ENCODE data around the gene EFNA5.

The EFNA5 gene

DNA sequence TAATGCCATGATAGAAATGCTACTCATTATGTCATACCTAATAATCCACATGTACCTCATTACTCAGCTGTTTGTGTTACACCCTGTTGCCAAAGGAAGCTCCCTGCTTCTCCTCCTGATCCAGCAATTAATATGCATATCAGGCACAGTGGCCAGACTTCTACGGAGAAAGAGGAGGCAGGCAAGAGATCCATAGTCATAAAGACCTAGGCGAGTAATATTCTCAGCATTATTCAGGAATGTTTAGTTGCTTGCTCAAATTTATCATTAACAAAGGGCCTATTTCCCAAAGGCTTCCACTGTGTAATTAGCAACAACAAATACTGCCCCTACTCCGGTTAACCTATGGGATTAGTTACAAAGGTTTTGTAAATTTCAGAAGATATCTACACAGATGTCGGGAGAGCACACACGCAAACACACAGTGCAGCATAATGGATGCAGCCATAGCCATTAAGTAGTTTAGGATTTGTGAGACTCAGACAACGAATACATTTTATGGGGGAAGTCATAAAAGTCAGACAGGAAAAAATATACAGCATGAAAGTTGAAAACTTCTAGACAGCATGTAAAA lies 192.6 kb downstream of the EFNA5 start:
- DNase-seq: no peak

DNA sequence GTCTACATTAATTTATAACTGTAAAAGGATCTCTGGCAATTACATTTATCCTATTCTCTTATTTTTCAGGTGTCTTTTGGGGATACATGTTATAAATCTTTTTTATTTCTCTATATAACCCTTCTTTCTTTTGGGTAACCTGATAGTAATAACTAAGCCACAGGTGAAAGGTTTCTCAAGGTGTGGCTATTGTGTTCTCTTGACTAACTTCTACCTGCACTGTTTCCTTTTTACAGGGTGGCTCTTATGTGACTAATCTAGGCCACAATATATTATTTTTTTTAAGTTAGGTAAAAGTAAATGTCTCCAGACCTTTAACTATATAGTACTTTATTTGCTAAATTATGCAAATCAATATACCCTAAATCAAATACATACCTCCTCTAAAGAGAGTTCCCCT lies 193.2 kb downstream of the EFNA5 start:
- DNase-seq: no peak

DNA sequence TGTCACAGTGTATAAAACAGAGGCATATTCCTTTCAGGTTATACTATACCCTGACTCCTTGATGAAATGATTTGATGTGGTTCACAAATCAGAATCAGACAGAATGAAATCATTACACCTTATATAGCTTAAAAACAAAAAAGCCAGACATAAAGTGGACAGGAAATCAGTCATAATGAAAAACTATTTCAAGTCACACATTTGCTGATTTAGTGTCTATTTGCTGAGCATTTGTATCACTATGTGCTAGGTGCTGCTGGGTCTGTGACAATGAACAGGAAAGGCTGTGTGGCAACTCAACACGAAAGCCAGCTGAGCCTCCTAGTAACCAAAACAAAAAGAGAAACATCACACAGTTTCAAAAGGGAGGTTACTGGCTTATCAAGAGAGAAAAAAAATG lies 194.0 kb downstream of the EFNA5 start:
- DNase-seq: no peak

DNA sequence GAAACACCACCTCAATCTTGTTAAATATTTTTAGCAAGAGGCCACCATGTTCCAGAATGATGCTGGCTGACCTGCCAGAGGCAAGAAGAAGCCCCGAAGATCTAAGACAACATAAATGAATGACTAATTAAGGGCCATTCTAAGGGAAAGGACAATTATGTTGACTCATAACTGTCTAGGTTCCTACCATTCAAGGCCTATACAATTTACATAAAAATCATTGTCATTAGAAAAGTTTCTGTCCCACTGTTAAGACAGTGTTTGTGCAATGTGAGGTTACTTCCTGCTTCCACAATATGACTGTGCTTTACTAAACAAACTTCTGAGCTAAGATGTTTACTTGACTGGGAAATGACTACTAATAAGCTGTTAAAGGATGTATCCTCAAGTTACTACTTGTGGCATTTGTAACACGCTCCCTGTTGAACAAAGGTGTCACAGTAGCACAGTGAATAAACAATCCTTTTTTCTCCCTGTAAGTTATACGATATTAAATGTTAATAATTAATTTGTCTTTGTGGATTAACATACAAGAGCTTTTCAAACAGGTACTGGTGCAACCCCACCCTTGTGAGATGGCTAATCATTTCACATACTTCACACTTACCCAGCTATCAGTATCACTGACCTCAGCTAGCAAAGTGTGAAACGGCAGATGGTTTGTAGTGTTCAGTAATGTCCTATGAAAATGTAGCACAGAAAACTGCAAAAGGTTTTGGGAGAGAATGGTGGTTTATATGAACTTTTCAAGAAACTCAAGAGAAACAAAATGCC lies 195.8 kb downstream of the EFNA5 start:
- DNase-seq: no peak

DNA sequence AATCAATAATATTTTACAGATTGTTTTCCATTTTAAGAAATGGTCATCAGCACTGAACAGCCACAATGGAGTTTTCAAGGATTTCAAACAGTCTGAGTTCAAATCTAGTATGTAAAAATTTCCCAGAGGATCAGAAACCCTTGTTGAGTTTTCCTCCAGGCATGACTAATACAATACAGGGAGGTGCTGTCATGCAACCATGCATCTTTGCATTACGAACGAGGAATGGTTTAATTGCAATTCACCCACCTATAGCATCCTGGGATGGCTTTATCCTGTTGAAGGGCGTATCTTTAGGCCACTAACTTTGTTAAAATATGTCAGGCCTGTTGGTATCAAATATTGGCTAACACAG lies 196.4 kb downstream of the EFNA5 start:
- DNase-seq: no peak

DNA sequence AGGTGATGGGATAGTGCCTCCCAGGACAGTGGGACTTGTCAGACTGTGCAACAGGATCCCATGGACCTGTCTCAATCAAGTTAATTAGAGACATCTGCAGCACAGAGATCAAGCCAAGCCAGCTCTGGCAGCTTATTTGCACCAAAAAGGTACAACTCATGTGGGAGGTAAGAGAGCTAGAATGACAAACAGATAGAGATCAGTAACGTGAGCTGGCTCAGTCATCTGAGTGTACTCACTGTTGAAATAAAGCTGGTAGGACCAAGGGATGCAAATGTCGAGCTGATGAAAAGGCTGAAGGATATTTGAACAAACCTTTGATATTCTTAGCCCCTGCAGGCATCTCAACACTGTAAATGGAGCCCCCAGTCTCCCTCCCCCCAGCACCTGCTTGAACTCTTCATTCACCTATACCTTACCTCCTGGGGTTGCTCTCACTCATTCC lies 198.1 kb downstream of the EFNA5 start:
- no peak for DNase-seq

DNA sequence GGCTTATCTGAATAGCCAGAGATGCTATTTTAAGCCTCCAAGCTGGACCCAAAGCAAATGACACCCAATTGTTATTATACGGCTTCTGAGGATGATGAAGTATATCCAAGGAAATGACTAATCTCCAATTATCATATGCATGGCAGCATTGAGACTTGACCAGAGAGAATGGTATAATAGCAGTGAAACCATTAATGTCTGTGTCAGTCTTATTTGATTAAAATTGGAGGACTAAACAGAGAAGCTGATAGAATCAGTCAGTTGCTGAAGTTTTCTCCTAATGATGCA lies 200.5 kb downstream of the EFNA5 start:
- DNase-seq: no peak

DNA sequence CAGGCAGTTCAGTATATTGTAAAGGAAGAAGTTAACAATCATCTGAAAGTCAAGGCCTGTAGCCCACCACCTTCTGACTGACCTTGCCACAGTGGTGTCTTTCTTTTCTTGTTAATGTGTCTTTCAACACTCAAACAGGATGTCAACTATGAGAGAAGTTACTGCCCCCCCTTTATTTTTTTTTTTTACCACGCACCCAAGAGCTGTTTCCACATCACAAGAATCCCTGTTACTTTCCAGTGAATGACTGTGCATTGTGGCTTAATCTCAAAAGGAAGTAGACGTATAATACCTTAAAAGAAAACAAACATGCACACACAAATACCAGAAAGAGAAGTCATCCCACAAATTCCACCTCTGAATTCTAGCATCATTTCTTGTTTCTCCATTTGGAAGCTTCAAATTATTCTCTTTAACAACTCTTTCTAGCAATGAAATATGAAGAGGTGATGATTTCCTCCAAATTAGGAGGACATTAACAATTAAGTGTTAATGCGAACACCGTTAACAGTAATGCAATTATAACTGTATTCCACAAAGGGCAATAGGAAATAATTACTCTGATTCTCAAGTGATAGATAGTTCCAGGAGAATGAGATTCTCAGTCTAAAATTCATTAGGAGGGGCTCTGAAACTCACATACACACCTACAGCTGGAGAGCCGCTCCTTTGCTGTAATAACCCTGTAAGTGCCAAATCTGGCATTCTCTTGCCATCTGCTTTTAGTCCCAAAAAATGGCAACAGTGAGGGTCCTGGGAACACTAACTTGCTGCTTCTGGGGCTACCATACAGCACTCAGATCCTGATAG lies 201.0 kb downstream of the EFNA5 start:
- no peak for DNase-seq

DNA sequence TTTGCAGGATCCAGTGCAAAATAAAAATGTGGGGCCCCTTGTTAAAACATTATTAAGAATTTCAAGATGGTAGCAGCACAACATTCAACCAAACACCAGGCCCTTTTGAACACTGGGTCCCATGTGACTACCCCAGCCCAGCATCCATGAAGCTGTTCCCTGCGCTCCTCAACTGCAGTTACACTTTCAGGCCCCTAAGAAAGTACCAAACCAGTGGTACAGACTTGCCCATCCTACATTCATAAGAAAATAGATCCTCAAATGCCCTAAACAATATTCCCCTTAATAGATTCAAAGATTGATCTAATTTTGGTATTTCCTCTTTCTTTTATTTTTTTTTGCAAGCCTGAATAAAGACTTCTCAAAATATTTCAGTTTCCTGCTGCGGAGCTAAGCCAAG lies 201.7 kb downstream of the EFNA5 start:
- DNase-seq: no peak

DNA sequence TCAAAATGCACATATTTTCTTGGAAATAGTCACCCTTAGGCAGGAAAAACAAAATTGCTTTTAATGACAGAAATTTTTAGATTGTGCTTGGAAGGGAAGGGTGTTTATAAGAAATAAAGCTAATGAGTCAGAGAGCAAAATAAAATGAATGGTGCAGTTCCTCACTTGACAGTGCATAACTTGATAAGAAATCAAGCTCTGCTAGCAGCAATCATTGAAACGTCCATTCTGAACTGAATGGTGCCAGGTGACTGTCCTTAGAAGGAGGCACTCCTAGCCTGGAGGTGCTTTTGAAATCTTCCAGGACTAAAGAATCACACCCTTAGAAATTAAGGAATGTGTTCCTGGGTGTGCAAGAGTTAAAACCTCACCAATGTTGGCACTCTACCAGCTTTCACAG lies 202.5 kb downstream of the EFNA5 start:
- DNase-seq: no peak

DNA sequence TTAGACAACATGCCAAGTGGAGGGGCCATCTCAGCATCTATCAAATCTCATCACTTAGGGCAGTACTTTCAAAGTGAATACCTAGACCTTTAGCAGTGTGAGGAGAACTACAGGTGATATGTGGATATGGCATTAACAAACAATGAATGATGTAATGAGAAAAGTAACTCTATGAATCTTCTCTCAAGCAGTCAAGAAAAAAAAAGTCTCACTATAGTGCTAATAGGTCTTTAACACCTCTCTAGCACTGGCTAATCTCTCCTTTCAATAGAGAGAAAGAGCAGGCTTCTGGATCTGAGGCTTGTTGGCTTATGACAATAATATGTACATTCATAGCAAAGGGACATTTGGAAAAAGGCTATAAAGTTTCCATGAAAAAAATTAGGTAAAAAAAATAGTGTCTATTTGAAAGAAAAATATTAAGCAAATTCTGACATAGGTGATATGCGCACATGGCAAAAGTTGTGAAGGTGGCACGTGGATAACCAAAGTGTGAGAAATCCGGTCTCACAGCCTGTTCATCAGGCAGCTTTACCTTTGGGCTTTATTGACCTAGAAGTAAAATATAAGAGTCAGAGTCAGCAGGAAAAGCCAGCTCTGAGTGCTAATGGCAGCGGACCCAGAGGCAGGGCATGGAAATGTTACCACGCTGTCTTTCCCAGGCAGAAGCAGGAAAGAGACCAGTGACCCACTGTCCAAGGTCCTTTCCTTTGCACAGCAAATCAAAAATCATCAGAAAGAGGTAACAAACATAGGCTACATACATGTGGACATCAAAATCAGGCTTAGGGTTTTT lies 203.4 kb downstream of the EFNA5 start:
- DNase-seq: no peak

DNA sequence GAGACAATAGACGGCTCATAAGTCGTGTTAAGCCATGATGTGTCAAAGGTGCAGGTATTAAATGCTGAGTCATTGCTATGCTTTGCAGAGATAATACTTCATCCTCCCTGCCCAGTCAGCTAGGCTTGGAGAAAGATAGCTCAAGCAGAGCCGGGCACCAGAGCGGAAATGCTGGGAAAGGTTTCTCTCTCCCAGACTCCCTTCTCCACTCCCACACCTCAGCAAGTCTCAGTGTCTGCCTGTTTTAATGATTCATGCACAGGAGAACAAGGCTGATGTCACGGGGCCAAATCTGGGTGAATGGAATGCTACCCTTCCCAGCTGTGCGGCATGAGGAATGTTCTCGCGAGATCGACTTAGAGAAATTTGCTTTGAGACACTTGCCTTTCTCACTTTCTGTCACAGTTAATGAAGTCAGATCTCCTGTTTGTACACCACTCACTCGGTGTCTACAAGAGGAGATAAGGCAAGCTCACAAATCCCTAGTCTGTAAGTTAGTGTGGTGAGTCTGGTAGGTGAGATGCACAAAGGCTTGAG lies 204.4 kb downstream of the EFNA5 start:
- no peak for DNase-seq

DNA sequence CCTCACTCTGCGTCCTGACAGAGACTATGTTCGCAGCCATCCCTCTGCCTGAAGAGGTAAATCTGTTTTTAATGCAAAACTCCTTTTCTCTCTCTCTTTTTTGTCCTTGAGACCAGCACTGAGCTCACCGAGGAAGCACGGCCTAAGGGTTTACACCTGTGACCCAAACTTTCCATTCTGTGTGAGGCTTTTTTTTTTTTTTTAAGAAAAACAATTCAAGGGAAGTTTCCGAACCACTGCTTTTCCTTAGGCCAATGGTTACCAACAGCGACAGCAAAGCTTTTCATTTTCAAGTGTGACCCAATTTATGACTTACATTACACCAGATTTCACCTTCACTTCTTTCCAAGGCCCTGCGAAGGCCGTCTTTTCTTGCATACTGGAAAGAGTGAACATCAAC lies 205.9 kb downstream of the EFNA5 start:
- no peak for DNase-seq

DNA sequence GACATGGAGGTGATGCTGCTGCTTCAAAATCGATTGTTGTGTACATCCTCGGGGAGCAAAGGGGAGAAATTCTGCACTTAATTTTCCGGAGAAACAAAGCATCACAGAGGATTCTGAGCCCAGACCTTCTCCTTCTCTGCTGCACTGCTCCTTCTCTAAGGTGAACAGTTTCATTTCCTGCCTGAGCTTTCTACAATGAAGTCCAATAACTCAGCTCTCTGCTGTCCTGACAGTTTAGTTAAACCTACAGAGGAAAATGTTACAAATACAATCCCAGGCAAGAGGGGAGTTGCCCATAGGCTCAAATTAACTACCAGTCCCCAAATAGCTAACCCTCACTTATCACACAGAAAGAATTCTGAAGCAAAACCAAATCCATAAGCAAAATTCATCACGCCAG lies 206.3 kb downstream of the EFNA5 start:
- no peak for DNase-seq

DNA sequence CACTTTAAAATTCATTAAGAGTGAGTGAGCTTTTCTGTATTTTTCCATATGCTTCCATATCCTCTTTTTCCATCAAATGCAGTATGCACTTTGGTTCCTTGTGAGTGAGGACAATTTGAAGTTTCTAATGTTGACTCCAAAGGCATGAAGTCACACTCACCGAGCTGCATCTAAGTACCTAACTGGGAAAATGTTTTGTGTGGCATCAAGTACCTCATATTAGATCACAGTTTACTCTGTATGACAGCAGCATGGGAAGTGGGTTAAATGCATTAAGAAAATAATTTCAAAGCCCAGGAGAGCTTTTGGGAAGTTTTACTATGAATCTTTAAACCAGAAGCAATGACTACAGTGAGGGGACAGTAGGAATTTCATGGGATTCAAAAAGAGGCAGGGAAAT lies 207.0 kb downstream of the EFNA5 start:
- no peak for DNase-seq

DNA sequence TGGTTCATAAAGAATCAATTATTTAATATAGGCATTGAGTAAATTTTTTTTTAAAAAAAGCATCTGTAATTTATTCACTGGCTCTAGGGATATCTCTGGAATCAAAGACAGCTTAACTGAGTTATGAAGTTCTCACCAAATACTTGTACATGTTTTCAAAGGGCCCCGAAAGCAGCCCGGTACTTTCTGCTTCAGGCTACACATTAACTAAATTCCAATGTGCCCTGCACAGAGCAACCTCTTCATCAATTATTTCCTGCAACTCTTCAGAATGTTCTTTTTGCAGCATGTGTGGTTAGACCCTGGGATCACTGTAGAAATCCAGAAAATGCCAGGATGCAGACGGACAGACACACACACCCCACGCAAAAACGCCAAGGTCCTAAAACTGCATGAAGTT lies 209.0 kb downstream of the EFNA5 start:
- DNase-seq: no peak

DNA sequence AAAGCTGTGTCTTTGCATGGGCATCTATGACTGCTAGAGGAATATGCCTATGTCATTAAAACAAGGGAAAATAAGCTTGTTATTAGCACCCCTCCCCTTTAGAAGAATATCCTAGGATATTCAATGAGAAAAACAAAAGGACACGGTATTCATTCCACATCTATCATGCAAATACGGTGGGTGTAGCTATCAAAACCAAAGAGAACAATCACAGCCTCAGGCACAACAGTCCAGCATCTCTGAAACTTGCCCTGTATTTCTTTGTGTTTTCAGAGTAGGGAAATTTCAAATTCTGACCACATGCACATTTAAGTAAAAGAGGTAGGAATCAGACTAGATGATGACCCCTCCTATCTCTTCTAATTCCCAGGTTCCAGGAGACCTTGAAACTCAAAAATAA lies 209.9 kb downstream of the EFNA5 start:
- no peak for DNase-seq

DNA sequence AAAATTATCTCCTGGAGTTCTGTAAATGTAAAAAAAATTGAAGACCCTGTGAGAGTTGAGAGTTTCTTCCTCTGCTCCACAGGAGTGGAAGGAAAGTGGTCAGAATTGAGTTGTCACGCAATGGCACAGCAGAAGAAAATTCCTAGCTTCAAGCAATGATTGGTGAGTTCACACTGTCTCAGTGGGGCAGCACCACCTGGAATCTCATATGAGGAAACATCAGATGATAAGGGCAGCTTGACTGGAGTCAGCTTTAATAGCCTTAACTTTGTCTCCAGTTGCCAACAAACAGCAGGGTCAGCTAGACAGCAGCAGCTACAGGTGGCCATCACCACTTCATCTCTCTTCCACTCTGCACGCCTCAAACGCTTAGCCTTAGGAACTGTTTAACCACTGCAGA lies 211.1 kb downstream of the EFNA5 start:
- DNase-seq: no peak

DNA sequence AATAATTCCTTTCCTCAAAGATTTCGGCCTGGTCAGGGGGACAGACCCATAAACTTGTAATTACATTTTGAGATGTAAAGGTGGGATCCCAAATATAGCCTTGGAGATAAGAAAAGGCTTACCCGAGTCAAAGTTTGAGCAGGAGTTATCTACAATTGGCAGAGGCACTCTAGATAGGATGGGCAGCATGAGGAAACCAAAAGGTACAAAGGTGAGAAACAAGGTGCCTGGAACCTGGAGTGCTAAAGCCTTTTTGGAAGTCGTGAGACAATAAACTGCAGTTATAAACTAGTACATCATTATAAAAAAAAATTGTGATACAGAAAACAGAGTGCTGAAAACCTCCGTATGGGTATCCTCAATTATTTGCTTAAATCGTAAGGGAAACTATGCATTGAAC lies 212.4 kb downstream of the EFNA5 start:
- no peak for DNase-seq

DNA sequence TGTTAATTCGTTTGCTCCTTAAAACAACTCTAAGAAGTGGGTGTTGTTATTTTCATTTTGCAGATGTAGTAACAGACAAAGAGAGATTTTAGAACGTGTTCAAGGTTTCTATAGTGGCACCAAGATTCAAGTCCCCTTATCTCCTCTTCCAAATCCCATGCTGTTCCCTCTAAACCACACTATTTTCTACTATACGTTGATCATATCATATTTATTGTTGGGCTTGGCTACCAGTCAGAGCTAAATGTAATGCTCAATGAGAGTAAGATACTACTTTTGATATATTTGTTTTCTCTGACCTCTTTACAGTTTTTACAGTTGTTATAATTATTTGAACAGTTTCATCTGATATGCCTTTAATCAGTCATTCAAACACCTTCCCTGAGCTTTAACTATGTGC lies 212.9 kb downstream of the EFNA5 start:
- no peak for DNase-seq

DNA sequence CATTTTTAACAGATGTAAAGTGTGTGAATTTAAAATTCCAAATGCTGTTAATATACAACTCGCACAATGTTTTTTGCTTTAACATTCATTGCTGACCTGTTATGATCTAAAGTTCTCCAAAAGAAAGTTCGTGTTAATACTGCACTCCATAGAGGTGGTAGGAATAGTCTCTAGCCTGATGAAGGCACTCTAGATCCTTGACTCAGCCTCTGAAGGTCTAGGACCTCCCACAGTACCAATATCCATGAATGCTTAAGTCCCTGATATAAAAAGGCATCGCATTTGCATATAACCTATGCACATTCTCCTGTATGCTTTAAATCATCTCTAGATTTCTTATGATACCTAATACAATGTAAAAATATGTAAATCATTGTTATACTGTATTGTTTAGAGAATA lies 213.6 kb downstream of the EFNA5 start:
- no peak for DNase-seq

DNA sequence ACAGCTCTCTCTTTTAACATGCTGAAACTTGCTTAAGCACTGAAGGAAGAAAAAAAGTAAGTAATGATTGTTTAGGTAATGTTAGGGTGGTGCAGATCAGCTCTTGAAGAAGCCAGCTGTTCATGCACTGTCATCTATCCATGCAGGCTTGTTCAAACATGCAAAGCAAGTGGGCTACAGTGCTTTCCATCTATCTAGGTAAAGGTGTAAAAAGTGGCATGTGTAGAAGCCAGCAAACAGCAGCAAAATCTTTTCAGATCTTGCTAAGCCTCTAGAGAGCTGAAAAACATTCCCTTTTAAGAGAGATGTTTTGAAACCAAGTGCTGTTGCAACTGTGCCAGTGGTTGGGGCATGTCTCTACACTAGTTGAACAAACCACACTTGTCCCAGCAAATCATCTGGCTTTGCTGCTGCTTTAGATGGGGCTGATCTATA lies 214.4 kb downstream of the EFNA5 start:
- DNase-seq: no peak

DNA sequence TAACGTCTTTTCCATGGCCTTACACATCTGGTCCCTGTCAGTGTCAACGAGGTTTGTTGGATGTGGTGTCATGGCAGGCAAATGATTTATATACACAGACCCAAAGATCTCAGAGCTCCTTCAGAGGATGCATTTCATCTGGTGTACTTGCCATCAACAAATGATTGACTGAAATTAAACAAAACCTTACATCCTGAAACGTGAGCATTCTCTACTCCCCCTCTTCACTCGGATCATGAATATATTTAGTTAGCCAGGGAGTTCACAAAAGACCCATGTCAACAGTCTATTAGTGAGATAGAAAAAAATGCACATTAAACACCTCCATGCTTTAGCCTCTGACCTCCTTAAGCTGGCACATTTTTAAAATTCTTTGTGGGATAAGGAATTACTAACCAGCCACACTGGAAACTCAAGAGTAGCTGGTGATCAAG lies 215.6 kb downstream of the EFNA5 start:
- DNase-seq: no peak

All from activated gamma-delta T cell (primary cell).